RPMI8226 (cell line): ENCODE data around the gene AUTS2.

Source experiments
- DNase-seq: peaks from one replicate; pipeline ENCODE4 v3.0.0-alpha.2; 2015

Gene AUTS2

GRCh38 chr7:70761711-70762328, 1163.5 kb downstream of the AUTS2 start:
- no peak for DNase-seq

DNA sequence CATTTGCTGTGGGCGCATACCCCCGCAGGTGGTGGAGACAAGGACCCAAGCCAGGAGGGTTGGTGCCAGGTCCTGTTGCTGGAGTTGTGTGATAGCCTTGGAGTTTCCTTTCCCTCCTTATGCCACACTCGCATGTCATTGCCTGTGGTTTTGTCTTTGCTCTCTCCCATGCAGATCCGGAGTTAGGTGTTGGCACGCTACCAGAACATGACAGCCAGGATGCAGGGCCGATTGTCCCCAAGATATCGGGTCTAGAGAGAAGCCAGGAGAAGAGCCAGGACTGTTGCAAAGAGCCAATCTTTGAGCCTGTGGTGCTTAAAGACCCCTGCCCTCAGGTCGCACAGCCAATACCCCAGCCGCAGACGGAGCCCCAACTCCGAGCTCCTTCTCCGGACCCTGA, 1164.4 kb downstream of the AUTS2 start:
- peak; percentile 15 for DNase-seq

- peak; percentile 78 for DNase-seq
These were observed 1165.9 kb downstream of the AUTS2 start for GRCh38 chr7:70763961-70764691.

GRCh38 chr7:70764701-70765208, 1166.5 kb downstream of the AUTS2 start:
- no peak for DNase-seq

DNA sequence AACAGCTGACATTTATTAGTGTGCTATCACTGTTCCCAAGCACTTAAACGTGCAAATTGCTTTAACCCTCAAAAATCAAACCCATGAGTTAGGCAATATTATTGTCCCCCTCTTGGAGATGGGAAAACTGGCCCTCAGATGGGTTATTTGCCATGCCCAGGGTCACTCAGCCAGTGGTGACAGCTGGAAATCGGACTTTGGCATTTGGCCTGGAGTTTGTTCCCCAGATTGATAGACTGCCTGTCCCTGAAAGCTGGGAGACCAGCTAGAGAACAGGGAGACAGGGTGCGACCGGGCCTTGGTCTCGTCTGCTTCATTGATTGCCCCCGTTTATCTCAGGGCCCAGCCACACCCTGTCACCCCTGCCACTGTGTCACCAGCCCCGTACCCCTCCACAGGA, 1167.4 kb downstream of the AUTS2 start:
- DNase-seq = no peak

- no peak for DNase-seq
These were observed 1167.8 kb downstream of the AUTS2 start for GRCh38 chr7:70766109-70766508.

DNA sequence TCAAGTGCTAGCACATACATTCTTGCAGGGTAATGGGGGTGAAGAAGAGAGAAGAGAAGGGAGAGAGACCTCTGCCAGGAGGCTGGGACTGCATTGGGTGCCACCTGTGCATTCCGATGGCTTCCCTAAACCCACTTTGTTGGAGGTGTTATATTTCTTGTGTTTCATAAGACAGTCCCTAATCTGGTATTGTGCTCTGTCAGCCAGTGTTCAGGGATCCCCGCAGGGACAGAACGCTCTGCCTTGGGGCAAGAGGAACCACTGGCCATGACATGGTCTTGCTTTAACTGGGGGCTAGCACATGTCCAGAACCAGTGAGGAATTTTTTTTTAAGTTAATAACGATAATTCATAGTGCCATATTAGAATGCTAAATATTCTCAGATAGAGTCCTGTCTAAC, 1168.4 kb downstream of the AUTS2 start:
- no peak for DNase-seq

GRCh38 chr7:70770154-70770553, 1171.9 kb downstream of the AUTS2 start:
- DNase-seq = no peak

GRCh38 chr7:70771451-70771850, 1173.2 kb downstream of the AUTS2 start:
- DNase-seq = no peak

DNA sequence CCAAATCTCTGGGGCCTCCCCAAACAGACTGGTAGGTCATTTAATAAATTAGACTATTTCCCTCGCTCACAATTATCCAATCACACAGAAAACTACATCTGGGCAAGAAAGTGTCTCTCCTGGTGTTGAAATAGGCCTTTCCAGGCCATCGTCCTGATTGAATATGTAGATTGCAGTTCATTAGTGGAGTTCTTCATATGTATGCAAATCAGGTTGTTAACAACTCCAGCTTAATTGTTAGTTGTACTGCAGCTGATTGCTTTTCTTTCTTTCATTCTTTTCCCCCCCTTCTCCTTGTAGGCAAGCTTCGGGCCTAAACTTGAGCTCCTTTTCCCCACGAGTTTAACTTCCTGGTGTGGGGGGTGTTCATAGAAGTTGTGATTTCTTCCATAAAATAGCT, 1174.6 kb downstream of the AUTS2 start:
- DNase-seq = no peak

DNA sequence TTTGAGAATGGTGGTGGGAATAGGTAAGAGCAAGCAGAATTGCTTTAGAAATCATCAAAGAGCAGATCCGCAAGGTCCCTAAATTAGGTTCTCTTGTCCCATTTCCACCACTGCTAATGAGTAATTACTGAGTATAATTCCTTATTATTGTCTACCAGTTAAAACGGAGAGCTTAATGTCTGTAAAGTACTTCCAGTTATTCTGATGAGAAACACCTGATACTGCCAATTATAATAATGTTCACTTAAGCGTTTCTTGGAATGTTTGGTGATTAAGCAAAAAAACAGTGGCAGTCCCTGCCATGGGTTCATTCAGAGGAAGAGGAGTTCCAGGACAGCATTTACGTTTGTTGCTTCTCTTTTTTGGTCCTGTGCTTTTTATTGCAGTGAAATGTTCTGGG, 1175.1 kb downstream of the AUTS2 start:
- DNase-seq = no peak

DNA sequence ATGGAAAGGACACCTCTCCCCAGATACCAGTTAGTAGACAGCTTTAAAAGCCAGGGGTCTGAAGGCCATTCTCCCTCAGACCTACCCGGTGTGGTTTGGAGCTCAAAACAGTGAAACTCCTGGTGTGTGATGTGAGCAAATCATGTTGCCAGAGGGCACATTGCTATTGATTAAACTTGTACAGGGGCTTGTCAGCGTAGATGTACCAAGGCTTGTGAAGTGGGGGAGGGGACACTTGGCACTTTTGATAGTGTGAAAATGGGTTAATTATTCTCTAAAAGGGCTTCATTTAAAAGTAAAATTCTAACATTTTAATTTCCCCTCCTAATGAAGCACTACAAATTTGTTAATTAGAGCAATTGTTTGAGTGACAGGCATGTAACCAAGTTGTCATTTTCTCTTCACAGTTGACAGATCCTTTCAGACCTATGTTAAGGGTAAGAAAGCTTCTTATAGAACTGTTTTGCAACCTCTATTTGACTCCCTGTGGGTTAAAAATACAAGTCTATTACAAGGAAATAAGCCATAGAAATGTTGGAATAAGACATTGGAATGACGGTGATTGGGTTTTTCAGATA, 1176.8 kb downstream of the AUTS2 start:
- DNase-seq = no peak

DNA sequence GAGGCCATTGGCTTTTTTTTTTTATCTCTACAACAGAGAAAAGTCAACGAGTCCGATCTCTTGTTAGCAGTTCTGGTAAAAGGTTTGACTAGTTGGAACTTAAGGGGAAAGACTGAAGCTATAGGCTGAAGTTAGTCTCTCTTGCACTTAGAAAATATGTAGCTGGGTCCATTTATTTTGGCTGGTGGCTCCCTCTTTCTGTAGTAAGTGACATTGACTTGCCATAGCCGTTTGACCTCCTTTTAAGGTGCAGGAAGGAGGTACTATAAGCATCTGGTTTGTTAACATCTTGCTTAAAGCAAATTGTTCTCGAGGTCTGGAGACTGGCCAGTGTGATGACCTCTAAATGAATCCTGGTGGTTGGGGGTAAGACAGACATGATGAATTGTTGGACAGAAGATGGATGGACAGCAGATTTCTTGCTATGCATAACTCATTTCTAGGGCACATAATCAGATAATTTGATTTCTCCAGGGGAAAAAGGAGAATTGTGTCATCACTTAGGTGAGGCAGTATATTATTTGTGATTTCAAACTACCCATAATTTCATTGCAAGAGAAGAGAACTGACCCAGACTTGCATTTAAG, 1177.4 kb downstream of the AUTS2 start:
- no peak for DNase-seq

GRCh38 chr7:70776627-70777101, 1178.4 kb downstream of the AUTS2 start:
- DNase-seq = no peak

DNA sequence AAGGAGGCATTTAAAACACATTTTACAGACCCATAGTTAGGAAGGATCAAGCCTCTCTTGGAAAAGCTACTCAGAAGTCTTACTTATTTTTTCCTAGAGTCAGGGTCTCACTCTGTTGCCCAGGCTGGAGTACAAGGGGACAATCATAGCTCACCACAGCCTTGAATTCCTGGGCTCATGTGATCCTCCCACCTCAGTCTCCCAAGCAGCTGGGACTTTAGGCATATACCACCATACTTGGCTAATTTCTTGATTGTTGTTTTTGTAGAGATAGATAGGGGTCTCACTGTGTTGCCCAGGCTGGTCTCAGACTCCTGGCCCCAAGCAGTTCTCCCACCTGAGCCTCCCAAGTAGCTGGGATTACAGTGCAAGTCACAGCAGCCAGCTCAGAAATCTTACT, 1179.0 kb downstream of the AUTS2 start:
- DNase-seq = no peak

GRCh38 chr7:70778585-70778984, 1180.3 kb downstream of the AUTS2 start:
- no peak for DNase-seq

GRCh38 chr7:70779321-70779720, 1181.0 kb downstream of the AUTS2 start:
- DNase-seq = peak; percentile 39

GRCh38 chr7:70781922-70782311, 1183.6 kb downstream of the AUTS2 start:
- DNase-seq = no peak

DNA sequence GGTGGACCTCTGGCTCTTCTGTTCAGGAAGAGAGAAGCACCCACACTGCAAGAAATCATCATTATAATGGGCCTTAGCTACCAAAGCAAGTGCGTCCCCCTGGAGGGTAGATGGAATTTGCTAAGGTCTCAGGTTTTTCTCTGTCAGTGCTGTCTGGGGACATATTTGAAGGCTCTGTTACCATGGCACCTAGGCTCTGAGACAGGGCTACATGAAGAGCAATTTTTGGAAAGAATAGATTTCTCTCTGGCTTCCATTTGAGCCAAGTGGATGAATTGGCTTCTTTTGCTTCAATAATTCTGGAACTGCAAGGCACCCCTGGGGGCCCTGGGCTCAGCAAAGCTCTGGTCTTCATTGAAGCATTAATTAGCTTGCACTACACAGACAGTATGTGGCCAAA, 1184.5 kb downstream of the AUTS2 start:
- no peak for DNase-seq

- DNase-seq = no peak
These were observed 1187.2 kb downstream of the AUTS2 start for GRCh38 chr7:70785427-70785826.

DNA sequence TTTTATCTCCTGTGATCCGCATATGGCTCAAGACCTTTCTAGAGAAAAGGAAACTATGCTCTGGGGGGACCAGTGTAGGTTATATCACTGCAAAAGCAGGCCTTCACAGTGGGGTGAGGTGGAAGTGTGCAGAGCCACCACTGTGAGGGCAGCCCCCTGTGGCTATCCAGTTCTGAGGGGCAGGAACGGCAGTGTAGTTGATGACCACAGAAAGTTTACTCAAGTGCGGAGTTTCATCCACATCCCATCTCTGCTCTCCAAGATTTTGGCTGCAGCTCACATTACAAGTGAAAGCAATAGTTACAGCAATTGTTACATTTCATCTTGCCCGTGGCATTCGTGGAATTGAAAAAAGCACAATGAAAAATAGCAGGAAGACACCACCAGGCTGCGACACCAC, 1187.8 kb downstream of the AUTS2 start:
- no peak for DNase-seq

GRCh38 chr7:70787286-70787685, 1189.0 kb downstream of the AUTS2 start:
- DNase-seq = no peak

- DNase-seq = peak; percentile 31
These were observed 1189.5 kb downstream of the AUTS2 start for GRCh38 chr7:70787771-70788170.

DNA sequence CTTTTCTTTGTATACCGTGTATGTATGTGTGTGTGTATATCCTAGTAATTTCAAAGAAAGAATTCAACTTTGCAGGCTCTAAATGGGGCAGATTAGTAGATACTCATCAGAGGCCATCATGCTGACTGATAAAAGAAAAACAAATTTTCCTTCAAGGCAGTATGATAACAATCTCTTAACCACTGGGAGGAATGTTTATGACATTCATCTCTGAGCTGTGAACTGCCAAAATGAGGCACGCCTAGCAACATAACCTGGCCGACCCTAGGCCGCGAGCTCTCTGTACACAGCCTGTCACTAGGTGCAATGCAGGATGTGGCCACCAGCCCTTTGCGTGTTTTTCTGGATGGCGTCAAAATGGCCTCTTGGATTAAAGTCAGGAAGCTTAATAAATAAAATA, 1190.0 kb downstream of the AUTS2 start:
- DNase-seq = no peak
